Neural crest cell (in vitro differentiated cells): ENCODE results near the gene OR6M1. TPM values are rescaled to one million over a fixed set of nuclear protein-coding genes. Genes with fewer than 3 reads are reported as not detected.

Experiments
- DNase-seq: peaks from one replicate; pipeline ENCODE4 v3.0.0; 2021; ENCODE audit warnings: low read depth, mixed read lengths, low spot score
- H3K27ac Mint-ChIP-seq: one replicate; pipeline ENCODE4 v1.8.0; 2021; ENCODE audit warnings: mild to moderate bottlenecking, mixed read lengths; ENCODE audit not compliant: unreplicated experiment
- H3K27me3 Mint-ChIP-seq: 2 replicates; pipeline ENCODE4 v1.8.0; 2021; ENCODE audit warnings: low read depth, mild to moderate bottlenecking, mixed read lengths
- H3K36me3 Mint-ChIP-seq: 2 replicates; pipeline ENCODE4 v1.8.0; 2021; ENCODE audit warnings: low read depth, mild to moderate bottlenecking, mixed read lengths
- H3K4me1 Mint-ChIP-seq: 2 replicates; pipeline ENCODE4 v1.8.0; 2021; ENCODE audit warnings: mixed read lengths
- H3K4me3 Mint-ChIP-seq: one replicate; pipeline ENCODE4 v1.8.0; 2021; ENCODE audit warnings: mild to moderate bottlenecking, mixed read lengths
- H3K9me3 Mint-ChIP-seq: 2 replicates; pipeline ENCODE4 v1.8.0; 2021; ENCODE audit warnings: mixed read lengths
- total RNA-seq: library from RNA; stranded (reverse); gene quantifications from 2 replicates; pipeline ENCODE4 v1.2.1, GENCODE V29; 2021
- TF ChIP-seq, protein P1 (sequence below): fragments of 200-600 bp; sonication (generic); conservative IDR thresholded peaks from 2 replicates; pipeline ENCODE4 v1.5.0; 2021; ENCODE audit warnings: antibody characterized with exemption, mild to moderate bottlenecking

Gene OR6M1
- total RNA-seq, 1 donor from 2014 or later: not detected

DNA sequence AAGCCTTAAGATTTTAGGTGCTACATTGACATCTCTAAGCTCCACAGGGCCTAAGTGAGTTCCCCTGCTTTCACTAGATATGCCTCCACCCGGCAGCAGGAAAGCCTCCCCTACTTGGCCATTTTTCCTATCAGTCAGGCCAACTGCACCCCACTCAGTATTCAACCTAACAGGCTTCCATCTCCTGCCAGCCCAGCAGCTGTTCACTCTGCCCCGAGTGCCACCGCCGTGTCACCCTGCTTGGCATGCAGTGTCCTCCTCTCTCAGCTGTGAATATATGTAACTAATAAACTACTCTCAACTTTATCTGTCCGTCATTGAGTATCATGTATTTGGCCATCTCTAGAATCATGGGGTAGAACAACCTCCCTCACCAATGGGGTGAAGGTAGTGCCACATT is 9.0 kb upstream of the OR6M1 start:
- DNase-seq: no peak
- H3K27me3 Mint-ChIP-seq: no peaks in the 10 kb centered on the region
- TF ChIP-seq, protein P1, sequence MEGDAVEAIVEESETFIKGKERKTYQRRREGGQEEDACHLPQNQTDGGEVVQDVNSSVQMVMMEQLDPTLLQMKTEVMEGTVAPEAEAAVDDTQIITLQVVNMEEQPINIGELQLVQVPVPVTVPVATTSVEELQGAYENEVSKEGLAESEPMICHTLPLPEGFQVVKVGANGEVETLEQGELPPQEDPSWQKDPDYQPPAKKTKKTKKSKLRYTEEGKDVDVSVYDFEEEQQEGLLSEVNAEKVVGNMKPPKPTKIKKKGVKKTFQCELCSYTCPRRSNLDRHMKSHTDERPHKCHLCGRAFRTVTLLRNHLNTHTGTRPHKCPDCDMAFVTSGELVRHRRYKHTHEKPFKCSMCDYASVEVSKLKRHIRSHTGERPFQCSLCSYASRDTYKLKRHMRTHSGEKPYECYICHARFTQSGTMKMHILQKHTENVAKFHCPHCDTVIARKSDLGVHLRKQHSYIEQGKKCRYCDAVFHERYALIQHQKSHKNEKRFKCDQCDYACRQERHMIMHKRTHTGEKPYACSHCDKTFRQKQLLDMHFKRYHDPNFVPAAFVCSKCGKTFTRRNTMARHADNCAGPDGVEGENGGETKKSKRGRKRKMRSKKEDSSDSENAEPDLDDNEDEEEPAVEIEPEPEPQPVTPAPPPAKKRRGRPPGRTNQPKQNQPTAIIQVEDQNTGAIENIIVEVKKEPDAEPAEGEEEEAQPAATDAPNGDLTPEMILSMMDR: no peak
- no peak overlapping the region for H3K4me3 Mint-ChIP-seq
- H3K36me3 Mint-ChIP-seq: no peaks in the 10 kb centered on the region
- no peaks in the 10 kb centered on the region for H3K4me1 Mint-ChIP-seq
- H3K27ac Mint-ChIP-seq: no peak overlapping the region
- no peaks in the 10 kb centered on the region for H3K9me3 Mint-ChIP-seq

DNA sequence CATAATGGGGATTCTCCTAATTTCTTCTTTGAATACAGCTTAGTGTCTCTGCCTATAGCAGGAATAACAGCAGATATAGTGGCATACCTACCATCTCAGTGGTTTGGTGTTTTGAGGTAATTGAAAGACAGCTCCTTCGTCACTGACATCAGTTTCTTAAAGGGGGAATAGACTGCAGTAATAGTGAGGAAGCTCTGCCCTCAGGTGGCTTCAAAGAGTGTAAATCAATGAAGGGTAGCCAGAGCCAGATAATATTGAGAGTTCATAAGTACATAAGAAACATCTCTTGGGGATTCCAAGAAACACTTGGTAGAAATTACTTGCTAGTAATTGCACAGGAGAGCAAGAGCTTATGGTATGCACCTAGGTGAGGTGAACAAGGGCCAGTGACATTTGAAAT is 4.4 kb downstream of the OR6M1 start:
- no peaks in the 10 kb centered on the region for H3K27me3 Mint-ChIP-seq
- no peaks in the 10 kb centered on the region for H3K4me1 Mint-ChIP-seq
- no peaks in the 10 kb centered on the region for H3K36me3 Mint-ChIP-seq
- TF ChIP-seq, protein P1: no peak
- DNase-seq: no peak
- no peak overlapping the region for H3K27ac Mint-ChIP-seq
- H3K9me3 Mint-ChIP-seq: no peaks in the 10 kb centered on the region
- no peak overlapping the region for H3K4me3 Mint-ChIP-seq

DNA sequence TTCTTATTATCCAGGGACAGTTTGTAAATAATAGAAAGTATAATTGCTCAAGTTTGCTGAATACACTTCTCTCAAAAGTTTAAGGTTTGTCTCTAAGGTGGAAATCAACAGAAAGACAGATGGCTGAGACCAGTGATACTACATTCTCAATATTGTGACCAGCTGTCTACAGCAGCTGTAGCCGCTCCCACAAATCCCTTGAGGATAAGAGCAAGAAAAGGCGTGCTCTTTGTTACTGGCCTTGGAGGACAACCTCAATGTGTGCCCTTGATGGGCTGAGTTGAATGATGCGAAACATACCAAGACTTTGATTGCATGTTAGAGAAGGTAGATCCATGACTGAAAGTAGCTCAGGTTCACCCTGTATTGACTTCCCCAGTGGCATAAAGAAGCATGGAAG is 6.1 kb downstream of the OR6M1 start:
- no peaks in the 10 kb centered on the region for H3K4me1 Mint-ChIP-seq
- TF ChIP-seq, protein P1: no peak
- no peak overlapping the region for H3K4me3 Mint-ChIP-seq
- no peak overlapping the region for H3K27ac Mint-ChIP-seq
- no peak for DNase-seq
- no peaks in the 10 kb centered on the region for H3K36me3 Mint-ChIP-seq
- H3K27me3 Mint-ChIP-seq: no peaks in the 10 kb centered on the region
- H3K9me3 Mint-ChIP-seq: peaks cover 6% of the 10 kb centered on the region

DNA sequence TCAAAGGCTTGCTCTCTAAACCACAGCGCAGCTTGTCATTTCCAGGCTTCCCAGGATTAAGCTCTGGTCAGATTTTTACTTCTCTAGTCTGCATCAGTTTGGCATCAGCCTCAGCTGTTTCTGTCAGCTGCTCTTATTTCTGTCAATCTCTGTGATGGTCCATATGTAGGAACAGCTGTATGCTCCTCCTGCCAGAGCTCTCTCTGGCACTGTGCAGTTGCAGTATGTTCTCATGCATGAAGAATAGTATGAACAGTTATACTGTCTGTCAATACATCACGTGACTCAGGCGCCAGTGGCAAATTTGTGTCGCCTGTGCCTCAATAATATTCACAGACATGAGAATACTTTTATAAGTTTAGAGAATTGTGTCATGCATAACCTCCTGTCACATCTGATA is 6.7 kb downstream of the OR6M1 start:
- Mint-ChIP-seq H3K36me3 (no peaks in the 10 kb centered on the region), H3K27ac (no peak overlapping the region), H3K27me3 (no peaks in the 10 kb centered on the region), H3K4me3 (no peak overlapping the region), H3K9me3 (peaks cover 9% of the 10 kb centered on the region), H3K4me1 (no peaks in the 10 kb centered on the region)
- TF ChIP-seq, protein P1: no peak
- no peak for DNase-seq

DNA sequence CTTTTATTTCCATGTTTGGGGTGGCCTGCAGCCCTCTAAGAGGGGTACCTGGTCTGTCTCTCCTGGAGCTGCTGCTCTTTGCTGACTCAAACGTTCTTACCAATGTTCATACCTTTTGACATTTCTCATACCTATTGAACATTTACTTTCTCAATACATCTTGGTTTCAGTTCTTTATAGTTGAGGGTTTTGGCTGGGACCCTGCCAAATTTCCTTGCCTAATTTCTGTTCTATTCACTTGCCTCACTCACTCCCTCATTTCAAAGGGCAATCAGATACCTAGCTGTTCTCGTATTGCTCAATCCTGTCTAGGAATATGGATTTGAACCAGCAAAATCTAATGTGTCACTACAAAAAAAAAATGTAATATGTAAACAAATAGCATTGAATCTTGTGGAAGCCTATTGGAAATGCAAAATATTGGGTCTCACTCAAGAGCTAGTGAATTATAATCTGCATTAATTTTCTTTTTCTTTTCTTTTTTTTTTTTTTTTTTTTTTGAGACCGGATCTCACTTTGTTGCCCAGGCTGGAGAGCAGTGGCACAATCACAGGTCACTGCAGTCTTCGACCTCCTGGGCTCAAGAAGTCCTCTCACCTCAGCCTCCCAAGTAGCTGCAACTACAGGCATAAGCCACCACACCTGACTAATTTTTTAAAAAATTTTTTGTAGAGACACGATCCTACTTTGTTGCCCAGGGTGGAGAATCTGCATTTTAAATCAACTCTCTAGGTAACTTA is 7.5 kb downstream of the OR6M1 start:
- TF ChIP-seq, protein P1: no peak
- H3K9me3 Mint-ChIP-seq: peaks cover 12% of the 10 kb centered on the region
- H3K4me1 Mint-ChIP-seq: no peaks in the 10 kb centered on the region
- H3K4me3 Mint-ChIP-seq: no peak overlapping the region
- H3K27me3 Mint-ChIP-seq: no peaks in the 10 kb centered on the region
- no peak for DNase-seq
- no peak overlapping the region for H3K27ac Mint-ChIP-seq
- H3K36me3 Mint-ChIP-seq: no peaks in the 10 kb centered on the region
